IMR-90 (cell line): ENCODE measurements around the gene SLC36A2. TPM values are rescaled to one million over a fixed set of nuclear protein-coding genes. Genes with fewer than 3 reads are reported as not detected.

Experiments used
- ATAC-seq: fragments of 200-7000 bp; cut with Tn5 transposase; 2 replicates; pipeline ENCODE4 v1.9.1; 2020; ENCODE audit warnings: low read depth, mild to moderate bottlenecking, moderate library complexity
- BruUV-seq: library from RNA; stranded (reverse); fragments of 400-500 nt; replicated peaks from 2 replicates; lab custom pipeline; 2021; lab: Mats Ljungman, UMichigan
- CTCF ChIA-PET: fragments of 300-600 bp; formaldehyde crosslinking; extraction: SDS; loops from one replicate; lab custom pipeline; 2021; ENCODE audit warnings: antibody characterized with exemption; lab: Yijun Ruan, JAX
- POLR2A ChIA-PET: fragments of 300-600 bp; sonication (Branson Sonifier 250); formaldehyde crosslinking; loops from one replicate; lab custom pipeline; 2022; ENCODE audit warnings: antibody characterized with exemption; ENCODE audit not compliant: unreplicated experiment; lab: Charles Lee
- DNase-seq: peaks from one replicate; pipeline ENCODE4 v3.0.0; 2013
- H2AFZ ChIP-seq: replicated peaks from 2 replicates; pipeline ENCODE3; 2013; ENCODE audit warnings: low read length, mild to moderate bottlenecking; ENCODE audit not compliant: poor library complexity
- H2AK5ac ChIP-seq: 2 replicates; pipeline ENCODE4 v1.6.1; 2013; ENCODE audit warnings: low read depth, low read length, inconsistent platforms
- H2AK9ac ChIP-seq: replicated peaks from 2 replicates; pipeline ENCODE3; 2013; ENCODE audit warnings: mild to moderate bottlenecking, low read depth, low read length, moderate library complexity; ENCODE audit not compliant: poor library complexity
- H2BK120ac ChIP-seq: 2 replicates; pipeline ENCODE4 v1.6.1; 2013; ENCODE audit warnings: low read depth, low read length, inconsistent platforms
- H2BK15ac ChIP-seq: 3 replicates; pipeline ENCODE4 v1.6.1; 2013; ENCODE audit warnings: low read depth, low read length, inconsistent platforms
- H2BK20ac ChIP-seq: 2 replicates; pipeline ENCODE4 v1.6.1; 2013; ENCODE audit warnings: low read depth, mild to moderate bottlenecking, inconsistent platforms, low read length, moderate library complexity
- H2BK5ac ChIP-seq: 2 replicates; pipeline ENCODE4 v1.6.1; 2013; ENCODE audit warnings: mild to moderate bottlenecking, low read depth, low read length, inconsistent platforms; ENCODE audit not compliant: poor library complexity, severe bottlenecking
- H3K14ac ChIP-seq: replicated peaks from 2 replicates; pipeline ENCODE4 v1.6.1; 2013; ENCODE audit warnings: low read depth, low read length, inconsistent platforms
- H3K18ac ChIP-seq: 2 replicates; pipeline ENCODE4 v1.6.1; 2013; ENCODE audit warnings: low read depth, low read length, control low read depth
- H3K23ac ChIP-seq: 2 replicates; pipeline ENCODE4 v1.6.1; 2013; ENCODE audit warnings: low read depth, low read length, inconsistent platforms
- H3K27ac ChIP-seq: 2 replicates; pipeline ENCODE4 v1.5.1; 2013; ENCODE audit warnings: mild to moderate bottlenecking, control low read depth, low read length; ENCODE audit not compliant: insufficient read depth
- H3K27me3 ChIP-seq: 2 replicates; pipeline ENCODE4 v1.6.1; 2013; ENCODE audit warnings: low read length; ENCODE audit not compliant: control insufficient read depth, insufficient read depth
- H3K36me3 ChIP-seq: 2 replicates; pipeline ENCODE4 v1.6.1; 2013; ENCODE audit warnings: low read length, mixed read lengths; ENCODE audit not compliant: control insufficient read depth, insufficient read depth
- H3K4ac ChIP-seq: 2 replicates; pipeline ENCODE4 v1.6.1; 2013; ENCODE audit warnings: low read depth, low read length, inconsistent platforms
- H3K4me1 ChIP-seq: 2 replicates; pipeline ENCODE4 v1.6.1; 2013; ENCODE audit warnings: low read length, mixed read lengths; ENCODE audit not compliant: control insufficient read depth, insufficient read depth
- H3K4me2 ChIP-seq: 2 replicates; pipeline ENCODE4 v1.6.1; 2013; ENCODE audit warnings: low read depth, mild to moderate bottlenecking, control low read depth, low read length, moderate library complexity
- H3K4me3 ChIP-seq: 2 replicates; pipeline ENCODE4 v1.5.1; 2013; ENCODE audit warnings: low read depth, mild to moderate bottlenecking, control low read depth, low read length, moderate library complexity; ENCODE audit not compliant: insufficient read depth
- H3K56ac ChIP-seq: 2 replicates; pipeline ENCODE4 v1.6.1; 2013; ENCODE audit warnings: low read length, inconsistent platforms; ENCODE audit not compliant: insufficient read depth; ENCODE audit errors: extremely low read depth
- H3K79me1 ChIP-seq, 2 experiments: 2 replicates each; pipeline ENCODE4 v1.6.1; 2013; ENCODE audit warnings: low read length in 2 of 2, inconsistent platforms in 1 of 2, low read depth in 1 of 2
- H3K9ac ChIP-seq: 2 replicates; pipeline ENCODE4 v1.6.1; 2013; ENCODE audit warnings: low read depth, low read length, control low read depth
- H3K9me1 ChIP-seq: 2 replicates; pipeline ENCODE4 v1.6.1; 2013; ENCODE audit warnings: low read length, inconsistent platforms; ENCODE audit not compliant: insufficient read depth
- H3K9me3 ChIP-seq: 2 replicates; pipeline ENCODE4 v1.6.1; 2013; ENCODE audit warnings: low read length; ENCODE audit not compliant: control insufficient read depth, insufficient read depth
- H4K20me1 ChIP-seq: 2 replicates; pipeline ENCODE4 v1.6.1; 2013; ENCODE audit warnings: low read length, inconsistent platforms; ENCODE audit not compliant: insufficient read depth
- H4K5ac ChIP-seq: 2 replicates; pipeline ENCODE4 v1.6.1; 2013; ENCODE audit warnings: mild to moderate bottlenecking, low read depth, low read length, control low read depth
- H4K8ac ChIP-seq, 2 experiments: 2 replicates each; pipeline ENCODE4 v1.6.1; 2013; ENCODE audit warnings: low read depth in 2 of 2, low read length in 2 of 2, control low read depth in 1 of 2, inconsistent platforms in 1 of 2
- H4K91ac ChIP-seq: 2 replicates; pipeline ENCODE4 v1.6.1; 2013; ENCODE audit warnings: low read depth, low read length, inconsistent platforms; ENCODE audit not compliant: insufficient read depth
- NFE2L2 ChIP-seq: fragments of 150-350 bp; IDR thresholded peaks from 2 replicates; pipeline ENCODE4 v1.6.1; 2016; ENCODE audit warnings: low read depth, mild to moderate bottlenecking, low read length
- RAD21 ChIP-seq: IDR thresholded peaks from 2 replicates; pipeline ENCODE4 v1.6.1; 2012; ENCODE audit warnings: low read length, improper control_type of control experiment
- WGBS, 2 experiments: methylation state at CpG; one replicate each; pipeline versions ENCODE4 v1.1.5 to v1.1.7; 2013; ENCODE audit warnings: missing lambda C conversion rate in 2 of 2; ENCODE audit not compliant: insufficient read length in 1 of 2; ENCODE audit errors: extremely low coverage in 2 of 2; 5-methylcytosine and 5-hydroxymethylcytosine counted together
- dilution Hi-C: fragments of 300-500 bp; cut with HindIII; formaldehyde crosslinking; loops from one replicate; pipeline ENCODE4 v1.14.3; 2018; ENCODE audit warnings: low sequenced_read_pairs; ENCODE audit not compliant: unreplicated experiment
- in situ Hi-C: fragments of 300-500 bp; cut with MboI; formaldehyde crosslinking; loops from 3 replicates; pipeline ENCODE4 v1.14.3; 2019; ENCODE audit warnings: low sequenced_read_pairs, inconsistent platforms, mixed read lengths
- intact Hi-C: fragments of 100-400 bp; cut with micrococcal nuclease; formaldehyde crosslinking; loops from 2 replicates; pipeline ENCODE4 v1.10.0; 2022
- polyA plus RNA-seq, 3 experiments: library from polyadenylated mRNA; depleted of rRNA; stranded (reverse); fragments of >200 nt; gene quantifications; 2 replicates each; pipeline ENCODE4 v1.2.3, GENCODE V29; 2012; ENCODE audit warnings: low replicate concordance in 1 of 3
- total RNA-seq: library from RNA; depleted of rRNA; stranded (reverse); fragments of >200 nt; gene quantifications from 2 replicates; pipeline ENCODE4 v1.2.3, GENCODE V29; 2012

The SLC36A2 gene
- total and polyA plus RNA-seq, 2 of the 4 experiments (the other 2 are of a cell fraction) = not detected

DNA sequence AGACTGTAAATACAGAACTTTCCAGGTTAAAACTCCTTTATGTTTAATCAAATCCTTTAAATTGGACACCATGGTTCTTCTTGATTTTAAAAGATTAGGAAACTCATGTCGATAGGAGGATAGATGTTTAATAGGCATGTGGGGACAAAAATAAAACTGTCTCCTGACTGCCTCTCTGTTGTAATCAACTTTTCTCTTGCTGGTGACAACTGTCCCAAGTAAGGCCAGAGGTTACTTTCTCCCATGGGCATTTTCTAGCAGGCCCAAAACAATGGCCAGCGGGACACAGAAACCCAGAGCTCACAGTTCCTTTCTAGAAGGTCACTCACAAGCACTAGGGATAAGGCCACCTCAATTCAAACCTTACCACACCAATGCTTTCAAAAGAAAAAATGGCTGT lies 14.5 kb downstream of the SLC36A2 start:
- no peaks in the 10 kb centered on the region for H4K20me1 ChIP-seq
- no peak overlapping the region for H3K4me3 ChIP-seq
- no peaks in the 10 kb centered on the region for H3K27me3 ChIP-seq
- intact Hi-C loops = no loop called here
- H3K4me2 ChIP-seq = no peak overlapping the region
- in situ Hi-C loops = no loop called here
- no peak overlapping the region for H4K91ac ChIP-seq
- no peak overlapping the region for H3K4ac ChIP-seq
- no peaks in the 10 kb centered on the region for H3K9me1 ChIP-seq
- H2BK120ac ChIP-seq = no peak overlapping the region
- H3K9me3 ChIP-seq = no peaks in the 10 kb centered on the region
- ATAC-seq (no peak), DNase-seq (no peak)
- H2BK5ac ChIP-seq = no peak overlapping the region
- ChIA-PET CTCF (no interaction called here), POLR2A (no interaction called here)
- no peak overlapping the region for H3K14ac ChIP-seq
- no peak overlapping the region for H3K27ac ChIP-seq
- H4K8ac ChIP-seq = no peak overlapping the region
- H2BK15ac ChIP-seq = no peak overlapping the region
- no TSS peak for BruUV-seq
- H3K18ac ChIP-seq = no peak overlapping the region
- dilution Hi-C loops = no loop called here
- no peak overlapping the region for H2AK9ac ChIP-seq
- no peaks in the 10 kb centered on the region for H3K79me1 ChIP-seq
- no peaks in the 10 kb centered on the region for H3K4me1 ChIP-seq
- no peak overlapping the region for H3K9ac ChIP-seq
- H3K23ac ChIP-seq = no peak overlapping the region
- H3K36me3 ChIP-seq = no peaks in the 10 kb centered on the region
- no peak overlapping the region for H2AK5ac ChIP-seq
- H2BK20ac ChIP-seq = no peak overlapping the region
- H4K5ac ChIP-seq = no peak overlapping the region
- WGBS, 2 experiments = no CpG with 5 or more reads among the region's 2 CpGs
- no peak for TF ChIP-seq NFE2L2
- no peak for TF ChIP-seq RAD21
- H2AFZ ChIP-seq = no peak overlapping the region
- no peak overlapping the region for H3K56ac ChIP-seq
